Sigmoid colon (tissue), 7 donors: ENCODE data around the gene JAG2. TPM values are rescaled to one million over a fixed set of nuclear protein-coding genes. Genes with fewer than 3 reads are reported as not detected.

Source experiments
- DNase-seq: peaks from one replicate; pipeline ENCODE4 v3.0.0-alpha.2; 2019
- H3K27ac ChIP-seq, 4 donors: fragments of 200-600 bp; sonication (generic); one replicate each; pipeline ENCODE4 v1.5.1; 2016 to 2019; ENCODE audit warnings: mild to moderate bottlenecking in 1 of 4
- H3K27me3 ChIP-seq, 3 donors: fragments of 200-600 bp; sonication (generic); one replicate each; pipeline ENCODE4 v1.5.1; 2019; ENCODE audit warnings: mild to moderate bottlenecking in 1 of 3
- H3K36me3 ChIP-seq, 4 donors: fragments of 200-600 bp; sonication (generic); one replicate each; pipeline ENCODE4 v1.5.1; 2016 to 2019
- H3K4me1 ChIP-seq, 4 donors: fragments of 200-600 bp; sonication (generic); one replicate each; pipeline ENCODE4 v1.5.1; 2017 to 2019
- H3K4me3 ChIP-seq, 4 donors: fragments of 200-600 bp; sonication (generic); one replicate each; pipeline ENCODE4 v1.5.1; 2017 to 2019; ENCODE audit warnings: mild to moderate bottlenecking in 2 of 4, moderate library complexity in 1 of 4
- H3K9me3 ChIP-seq, 4 donors: fragments of 200-600 bp in 3 of 4; sonication (generic) in 3 of 4; one replicate each; pipeline versions ENCODE4 v1.5.1 to v1.6.1; 2013 to 2019
- EP300 ChIP-seq, 4 donors: sonication (generic); formaldehyde crosslinking; IDR thresholded peaks; one replicate each; pipeline ENCODE4 v1.6.1; 2017; ENCODE audit warnings: antibody characterized with exemption in 4 of 4
- POLR2A ChIP-seq, 2 donors: fragments of 450-650 bp; IDR thresholded peaks; one replicate each; pipeline ENCODE4 v1.6.1; 2016; ENCODE audit warnings: antibody characterized with exemption in 2 of 2, mild to moderate bottlenecking in 2 of 2, moderate library complexity in 2 of 2
- POLR2AphosphoS5 ChIP-seq, 4 donors: sonication (generic); formaldehyde crosslinking; IDR thresholded peaks; one replicate each; pipeline ENCODE4 v1.6.1; 2017; ENCODE audit warnings: antibody characterized with exemption in 4 of 4
- WGBS, 2 donors: extraction: QIAGEN DNeasy Blood & Tissue Kit; methylation state at CpG; one replicate each; pipeline ENCODE4 v1.1.7; 2013; 5-methylcytosine and 5-hydroxymethylcytosine counted together
- intact Hi-C: fragments of 100-400 bp; cut with DNase I; formaldehyde crosslinking; loops from one replicate; pipeline ENCODE4 v1.15.1; 2023
- polyA plus RNA-seq, 3 donors: library from polyadenylated mRNA; stranded (reverse); fragments of 200-250 nt; gene quantifications; one replicate each; pipeline ENCODE4 v1.2.3, GENCODE V29; 2013
- total RNA-seq, 4 donors: library from RNA; depleted of rRNA; stranded (reverse); fragments of >200 nt; gene quantifications; one replicate each; pipeline ENCODE4 v1.1.0, GENCODE V29; 2016
- TF ChIP-seq, protein P1 (sequence below), 4 experiments: fragments of 450-650 bp in 3 of 4; fragments of 200-600 bp in 1 of 4; IDR thresholded peaks; one replicate each; pipeline ENCODE4 v1.5.1; 2016 to 2019; ENCODE audit warnings: antibody characterized with exemption in 4 of 4, mild to moderate bottlenecking in 3 of 4, moderate library complexity in 2 of 4
- donor health status: healthy with polysubstance abuse.
- donor health status: Bipolar disorder and iron deficiency.
- donor health status: healthy.

Gene JAG2
- total and polyA plus RNA-seq, 7 donors: 0.60 to 12.3 (median 3.2) TPM

- intact Hi-C loops: no loop called here
- peaks cover 0 to 77% (median 24%) of the 10 kb centered on the region in 4 donors for H3K36me3 ChIP-seq
- H3K4me3 ChIP-seq: no peak overlapping the region
- DNase-seq: no peak
- TF ChIP-seq POLR2A (IDR thresholded peaks at IDR 0.05): no peak
- TF ChIP-seq, protein P1, sequence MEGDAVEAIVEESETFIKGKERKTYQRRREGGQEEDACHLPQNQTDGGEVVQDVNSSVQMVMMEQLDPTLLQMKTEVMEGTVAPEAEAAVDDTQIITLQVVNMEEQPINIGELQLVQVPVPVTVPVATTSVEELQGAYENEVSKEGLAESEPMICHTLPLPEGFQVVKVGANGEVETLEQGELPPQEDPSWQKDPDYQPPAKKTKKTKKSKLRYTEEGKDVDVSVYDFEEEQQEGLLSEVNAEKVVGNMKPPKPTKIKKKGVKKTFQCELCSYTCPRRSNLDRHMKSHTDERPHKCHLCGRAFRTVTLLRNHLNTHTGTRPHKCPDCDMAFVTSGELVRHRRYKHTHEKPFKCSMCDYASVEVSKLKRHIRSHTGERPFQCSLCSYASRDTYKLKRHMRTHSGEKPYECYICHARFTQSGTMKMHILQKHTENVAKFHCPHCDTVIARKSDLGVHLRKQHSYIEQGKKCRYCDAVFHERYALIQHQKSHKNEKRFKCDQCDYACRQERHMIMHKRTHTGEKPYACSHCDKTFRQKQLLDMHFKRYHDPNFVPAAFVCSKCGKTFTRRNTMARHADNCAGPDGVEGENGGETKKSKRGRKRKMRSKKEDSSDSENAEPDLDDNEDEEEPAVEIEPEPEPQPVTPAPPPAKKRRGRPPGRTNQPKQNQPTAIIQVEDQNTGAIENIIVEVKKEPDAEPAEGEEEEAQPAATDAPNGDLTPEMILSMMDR (IDR thresholded peaks at IDR 0.05): no peak
- no peak for TF ChIP-seq POLR2AphosphoS5 (IDR thresholded peaks at IDR 0.05)
- no peak overlapping the region for H3K27ac ChIP-seq
- H3K27me3 ChIP-seq: no peaks in the 10 kb centered on the region
- no peaks in the 10 kb centered on the region for H3K9me3 ChIP-seq
- no peaks in the 10 kb centered on the region for H3K4me1 ChIP-seq
- 91 to 93% methylated on average over 14 of the region's 14 CpGs for WGBS, 2 donors
Observed at GRCh38 chr14:105214324-105214915, 45.8 kb upstream of the JAG2 start.

DNA sequence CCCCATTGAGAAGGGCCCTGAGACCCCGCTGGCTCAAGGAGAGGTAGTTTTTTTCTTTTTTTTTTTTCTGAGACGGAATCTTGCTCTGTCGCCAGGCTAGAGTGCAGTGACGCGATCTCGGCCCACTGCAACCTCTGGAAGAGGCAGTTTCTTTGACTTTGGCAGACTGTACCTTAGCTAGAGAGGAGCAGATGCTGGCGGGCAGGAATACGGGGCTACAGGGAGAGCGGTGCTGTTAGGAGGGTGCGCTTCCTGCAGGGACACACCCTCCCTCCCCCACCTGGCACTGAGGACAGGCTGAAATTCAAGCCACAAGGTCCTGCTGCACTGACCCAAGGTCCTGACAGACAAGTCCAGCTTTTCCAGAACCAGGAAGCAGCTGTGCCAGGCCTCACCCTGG is 44.8 kb upstream of the JAG2 start:
- Histone ChIP-seq H3K4me3 (no peak overlapping the region), H3K27ac (no peak overlapping the region), H3K27me3 (no peaks in the 10 kb centered on the region), H3K4me1 (no peaks in the 10 kb centered on the region), H3K36me3 (peaks cover 0 to 73% (median 17%) of the 10 kb centered on the region in 4 donors), H3K9me3 (no peaks in the 10 kb centered on the region)
- WGBS, 2 donors: 95 to 96% methylated on average over 10 of the region's 10 CpGs
- intact Hi-C loops: no loop called here
- TF ChIP-seq EP300 (IDR thresholded peaks at IDR 0.05): no peak
- no peak for TF ChIP-seq POLR2AphosphoS5 (IDR thresholded peaks at IDR 0.05)
- no peak for TF ChIP-seq POLR2A (IDR thresholded peaks at IDR 0.05)
- TF ChIP-seq, protein P1 (IDR thresholded peaks at IDR 0.05): no peak
- no peak for DNase-seq

GRCh38 chr14:105212541-105213300 is 44.1 kb upstream of the JAG2 start:
- Histone ChIP-seq H3K27ac (no peak overlapping the region), H3K4me1 (no peaks in the 10 kb centered on the region), H3K36me3 (peaks cover 0 to 67% (median 15%) of the 10 kb centered on the region in 4 donors), H3K9me3 (no peaks in the 10 kb centered on the region), H3K4me3 (no peak overlapping the region), H3K27me3 (no peaks in the 10 kb centered on the region)
- TF ChIP-seq EP300 (IDR thresholded peaks at IDR 0.05) (no peak), POLR2A (IDR thresholded peaks at IDR 0.05) (no peak), POLR2AphosphoS5 (IDR thresholded peaks at IDR 0.05) (no peak)
- TF ChIP-seq, protein P1 (IDR thresholded peaks at IDR 0.05): no peak
- WGBS, 2 donors: 88 to 94% methylated on average over 18 of the region's 18 CpGs
- no peak for DNase-seq
- intact Hi-C loops: no loop called here

- intact Hi-C loops: no loop called here
- no peak overlapping the region for H3K4me3 ChIP-seq
- no peak overlapping the region for H3K27ac ChIP-seq
- DNase-seq: no peak
- H3K27me3 ChIP-seq: no peaks in the 10 kb centered on the region
- 89 to 94% methylated on average over 9 of the region's 9 CpGs for WGBS, 2 donors
- peaks cover 0 to 57% (median 11%) of the 10 kb centered on the region in 4 donors for H3K36me3 ChIP-seq
- peaks cover 0 to 6% (median 0%) of the 10 kb centered on the region in 4 donors for H3K4me1 ChIP-seq
- no peaks in the 10 kb centered on the region for H3K9me3 ChIP-seq
- no peak for TF ChIP-seq POLR2A (IDR thresholded peaks at IDR 0.05)
- no peak for TF ChIP-seq EP300 (IDR thresholded peaks at IDR 0.05)
- no peak for TF ChIP-seq POLR2AphosphoS5 (IDR thresholded peaks at IDR 0.05)
- TF ChIP-seq, protein P1 (IDR thresholded peaks at IDR 0.05): no peak
Observed at GRCh38 chr14:105211758-105212089, 43.1 kb upstream of the JAG2 start.
